HL-60 (cell line): ENCODE data around the gene XIRP2.
"Not testable (repeated sequence)": the region's sequence is repeated elsewhere in the genome, so short reads cannot be mapped to it uniquely, and the experiment has no call there.

Source experiments
- DNase-seq, 2 experiments: peaks; one replicate each; pipeline ENCODE4 v3.0.0-alpha.2; 2010 to 2020; ENCODE audit warnings: low read depth in 1 of 2, low spot score in 1 of 2
- H3K27ac ChIP-seq: fragments of 250-450 bp; sonication (Bioruptor Pico); replicated peaks from 2 replicates; pipeline ENCODE4 v1.5.1; 2020; ENCODE audit warnings: mild to moderate bottlenecking, moderate library complexity
- H3K27me3 ChIP-seq: fragments of 250-450 bp; sonication (Bioruptor Pico); 2 replicates; pipeline ENCODE4 v1.5.1; 2021; ENCODE audit warnings: mild to moderate bottlenecking, moderate library complexity; ENCODE audit not compliant: insufficient read depth, poor library complexity, severe bottlenecking
- H3K4me3 ChIP-seq: replicated peaks from 2 replicates; pipeline ENCODE4 v1.5.1; 2011; ENCODE audit warnings: mild to moderate bottlenecking, control low read depth, low read length; ENCODE audit not compliant: insufficient read depth
- GABPA ChIP-seq: IDR thresholded peaks from 2 replicates; pipeline ENCODE4 v1.6.1; 2012; ENCODE audit warnings: low read depth
- POLR2AphosphoS5 ChIP-seq: IDR thresholded peaks from 2 replicates; pipeline ENCODE4 v1.6.1; 2012; ENCODE audit warnings: low read depth
- SPI1 ChIP-seq: IDR thresholded peaks from 2 replicates; pipeline ENCODE4 v1.6.1; 2012; ENCODE audit warnings: low read depth, mild to moderate bottlenecking, borderline replicate concordance
- TF ChIP-seq, protein P1 (sequence below): IDR thresholded peaks from 2 replicates; pipeline ENCODE4 v1.6.1; 2012; ENCODE audit warnings: low read depth; ENCODE audit not compliant: insufficient replicate concordance
- TF ChIP-seq, protein P2 (sequence below): IDR thresholded peaks from one replicate; pipeline ENCODE4 v1.5.1; 2011; ENCODE audit warnings: low read length, control low read depth, inconsistent platforms; ENCODE audit not compliant: insufficient read depth

XIRP2 gene

DNA sequence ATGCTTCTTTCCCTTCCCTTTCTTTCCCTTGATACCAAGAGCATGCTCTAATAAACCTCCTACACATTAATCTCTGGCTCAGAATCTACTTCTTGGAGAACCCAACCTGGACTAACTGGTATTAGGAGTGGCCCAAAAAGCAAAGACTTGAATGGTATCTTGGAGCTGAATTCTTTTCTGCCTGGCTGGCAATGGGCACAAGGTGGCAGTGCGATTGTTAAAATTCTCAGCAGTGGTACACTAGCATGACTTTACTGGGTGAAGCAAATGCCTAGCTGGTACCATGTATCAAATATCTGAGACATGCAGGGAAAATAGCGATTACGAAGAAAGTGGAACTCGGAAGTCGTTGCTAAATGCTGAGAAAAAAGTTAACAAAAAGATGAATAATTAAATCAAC, 376.1 kb downstream of the XIRP2 start:
- no peaks in the 10 kb centered on the region for H3K27me3 ChIP-seq
- no peak for DNase-seq

DNA sequence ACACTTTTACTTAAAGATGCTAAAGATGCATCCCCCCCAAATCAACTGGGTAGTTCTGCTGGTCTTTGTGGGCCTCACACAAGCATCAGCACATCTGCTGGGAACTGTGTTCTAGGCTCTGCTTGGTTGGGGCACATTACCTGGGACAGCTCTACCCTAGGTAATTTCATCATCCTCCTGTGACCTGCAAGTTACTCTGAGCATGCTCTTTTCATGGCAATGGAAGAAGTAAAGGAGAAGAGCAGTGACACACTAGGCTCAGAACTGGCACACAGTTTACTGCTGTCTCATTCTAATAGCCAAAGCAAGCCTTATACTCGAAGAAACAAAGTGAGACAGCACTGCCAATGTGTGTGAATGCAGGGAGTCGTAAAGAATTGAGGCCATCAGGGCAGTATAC, 376.7 kb downstream of the XIRP2 start:
- TF ChIP-seq SPI1 = no peak
- Histone ChIP-seq H3K4me3 (no peak overlapping the region), H3K27me3 (no peaks in the 10 kb centered on the region), H3K27ac (no peak overlapping the region)
- DNase-seq = no peak

More for the DNA sequence above, 376.1 kb downstream of the XIRP2 start:
- TF ChIP-seq POLR2AphosphoS5 (no peak), SPI1 (no peak), GABPA (no peak)
- TF ChIP-seq, protein P1, sequence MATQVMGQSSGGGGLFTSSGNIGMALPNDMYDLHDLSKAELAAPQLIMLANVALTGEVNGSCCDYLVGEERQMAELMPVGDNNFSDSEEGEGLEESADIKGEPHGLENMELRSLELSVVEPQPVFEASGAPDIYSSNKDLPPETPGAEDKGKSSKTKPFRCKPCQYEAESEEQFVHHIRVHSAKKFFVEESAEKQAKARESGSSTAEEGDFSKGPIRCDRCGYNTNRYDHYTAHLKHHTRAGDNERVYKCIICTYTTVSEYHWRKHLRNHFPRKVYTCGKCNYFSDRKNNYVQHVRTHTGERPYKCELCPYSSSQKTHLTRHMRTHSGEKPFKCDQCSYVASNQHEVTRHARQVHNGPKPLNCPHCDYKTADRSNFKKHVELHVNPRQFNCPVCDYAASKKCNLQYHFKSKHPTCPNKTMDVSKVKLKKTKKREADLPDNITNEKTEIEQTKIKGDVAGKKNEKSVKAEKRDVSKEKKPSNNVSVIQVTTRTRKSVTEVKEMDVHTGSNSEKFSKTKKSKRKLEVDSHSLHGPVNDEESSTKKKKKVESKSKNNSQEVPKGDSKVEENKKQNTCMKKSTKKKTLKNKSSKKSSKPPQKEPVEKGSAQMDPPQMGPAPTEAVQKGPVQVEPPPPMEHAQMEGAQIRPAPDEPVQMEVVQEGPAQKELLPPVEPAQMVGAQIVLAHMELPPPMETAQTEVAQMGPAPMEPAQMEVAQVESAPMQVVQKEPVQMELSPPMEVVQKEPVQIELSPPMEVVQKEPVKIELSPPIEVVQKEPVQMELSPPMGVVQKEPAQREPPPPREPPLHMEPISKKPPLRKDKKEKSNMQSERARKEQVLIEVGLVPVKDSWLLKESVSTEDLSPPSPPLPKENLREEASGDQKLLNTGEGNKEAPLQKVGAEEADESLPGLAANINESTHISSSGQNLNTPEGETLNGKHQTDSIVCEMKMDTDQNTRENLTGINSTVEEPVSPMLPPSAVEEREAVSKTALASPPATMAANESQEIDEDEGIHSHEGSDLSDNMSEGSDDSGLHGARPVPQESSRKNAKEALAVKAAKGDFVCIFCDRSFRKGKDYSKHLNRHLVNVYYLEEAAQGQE = no peak
- TF ChIP-seq, protein P2, sequence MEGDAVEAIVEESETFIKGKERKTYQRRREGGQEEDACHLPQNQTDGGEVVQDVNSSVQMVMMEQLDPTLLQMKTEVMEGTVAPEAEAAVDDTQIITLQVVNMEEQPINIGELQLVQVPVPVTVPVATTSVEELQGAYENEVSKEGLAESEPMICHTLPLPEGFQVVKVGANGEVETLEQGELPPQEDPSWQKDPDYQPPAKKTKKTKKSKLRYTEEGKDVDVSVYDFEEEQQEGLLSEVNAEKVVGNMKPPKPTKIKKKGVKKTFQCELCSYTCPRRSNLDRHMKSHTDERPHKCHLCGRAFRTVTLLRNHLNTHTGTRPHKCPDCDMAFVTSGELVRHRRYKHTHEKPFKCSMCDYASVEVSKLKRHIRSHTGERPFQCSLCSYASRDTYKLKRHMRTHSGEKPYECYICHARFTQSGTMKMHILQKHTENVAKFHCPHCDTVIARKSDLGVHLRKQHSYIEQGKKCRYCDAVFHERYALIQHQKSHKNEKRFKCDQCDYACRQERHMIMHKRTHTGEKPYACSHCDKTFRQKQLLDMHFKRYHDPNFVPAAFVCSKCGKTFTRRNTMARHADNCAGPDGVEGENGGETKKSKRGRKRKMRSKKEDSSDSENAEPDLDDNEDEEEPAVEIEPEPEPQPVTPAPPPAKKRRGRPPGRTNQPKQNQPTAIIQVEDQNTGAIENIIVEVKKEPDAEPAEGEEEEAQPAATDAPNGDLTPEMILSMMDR = no peak
- H3K4me3 ChIP-seq = no peak overlapping the region
- no peak overlapping the region for H3K27ac ChIP-seq

DNA sequence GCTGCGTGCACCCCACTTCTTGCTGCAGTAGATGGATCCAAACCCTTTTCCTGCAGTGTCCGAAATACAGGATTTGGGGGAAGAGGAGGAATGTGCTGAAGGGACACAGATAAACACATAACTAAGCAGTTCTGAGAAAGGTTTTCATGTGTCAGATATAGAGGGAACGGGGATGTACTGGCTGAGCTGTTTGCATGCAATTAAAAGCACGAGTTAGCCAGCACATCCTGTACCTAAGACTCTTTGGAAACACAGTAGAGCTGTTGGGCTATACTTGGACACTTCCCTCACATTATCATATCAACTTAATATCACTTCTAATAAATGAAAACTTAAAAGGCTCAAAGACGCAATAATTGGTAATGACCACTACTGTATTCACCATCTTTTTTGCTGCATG, 377.4 kb downstream of the XIRP2 start:
- DNase-seq = no peak

DNA sequence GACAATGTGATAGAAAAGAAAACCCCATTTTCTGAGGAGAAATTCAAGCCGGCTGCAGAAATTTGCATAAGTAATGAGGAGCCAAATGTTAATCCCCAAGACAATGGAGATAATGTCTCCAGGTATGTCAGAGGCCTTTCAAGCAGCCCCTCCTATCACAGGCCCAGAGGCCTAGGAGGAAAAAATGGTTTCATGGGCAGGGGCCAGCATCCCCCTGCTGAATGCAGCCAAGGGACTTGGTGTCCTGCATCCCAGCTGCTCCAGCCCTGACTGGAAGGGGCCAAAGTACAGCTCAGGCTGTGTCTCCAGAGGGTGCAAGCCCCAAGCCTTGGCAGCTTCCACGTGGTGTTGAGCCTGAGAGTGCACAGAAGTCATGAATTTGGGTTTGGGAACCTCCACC, 380.0 kb downstream of the XIRP2 start:
- not testable (repeated sequence) for H3K27ac ChIP-seq, H3K27me3 ChIP-seq, H3K4me3 ChIP-seq, DNase-seq

More for the DNA sequence above, 377.4 kb downstream of the XIRP2 start:
- Histone ChIP-seq H3K27me3 (no peaks in the 10 kb centered on the region), H3K4me3 (no peak overlapping the region), H3K27ac (no peak overlapping the region)
- no peak for TF ChIP-seq SPI1
- TF ChIP-seq, protein P1 = no peak
- TF ChIP-seq GABPA = no peak
- TF ChIP-seq, protein P2 = no peak
- TF ChIP-seq POLR2AphosphoS5 = no peak

DNA sequence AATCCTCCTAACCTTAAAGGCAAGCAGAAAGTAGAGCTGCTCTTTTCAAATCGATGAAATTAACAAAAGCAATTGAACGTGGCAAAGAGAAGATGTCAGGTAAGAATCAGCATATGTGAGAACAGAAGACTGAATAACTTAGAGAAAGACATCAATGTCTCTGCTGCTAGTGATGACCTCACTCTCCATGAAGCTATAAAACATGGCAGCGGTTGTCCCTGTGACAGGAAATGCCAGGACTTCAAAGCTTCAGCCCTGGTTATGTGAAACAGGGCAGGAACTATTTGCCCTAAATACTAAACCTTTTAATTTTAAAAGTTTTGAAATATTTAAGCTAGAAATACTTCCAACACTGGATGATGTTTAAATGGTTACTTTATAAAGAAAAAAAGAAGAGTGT, 383.7 kb downstream of the XIRP2 start:
- no peak for TF ChIP-seq GABPA
- TF ChIP-seq, protein P1 = no peak
- TF ChIP-seq POLR2AphosphoS5 = no peak
- TF ChIP-seq, protein P2 = no peak
- TF ChIP-seq SPI1 = no peak
- DNase-seq = no peak
- no peaks in the 10 kb centered on the region for H3K27me3 ChIP-seq
- no peak overlapping the region for H3K27ac ChIP-seq
- H3K4me3 ChIP-seq = no peak overlapping the region
